NCI-H69 (cell line): Measurements from ENCODE around the gene TTC19.
"Not testable (repeated sequence)": the region's sequence is repeated elsewhere in the genome, so short reads cannot be mapped to it uniquely, and the experiment has no call there.

Experiments used
- DNase-seq: peaks from one replicate; lab custom pipeline; 2025; lab: John Stamatoyannopoulos, UW

The TTC19 gene

GRCh38 chr17:15972497-15972951 lies 27.1 kb upstream of the TTC19 start:
- DNase-seq: no peak

- DNase-seq: no peak
Measured at GRCh38 chr17:15973016-15973415, 26.6 kb upstream of the TTC19 start.

GRCh38 chr17:15973834-15974233 lies 25.8 kb upstream of the TTC19 start:
- DNase-seq: no peak

- no peak for DNase-seq
Measured at GRCh38 chr17:15977894-15978293, 21.7 kb upstream of the TTC19 start.

- DNase-seq: no peak
Measured at GRCh38 chr17:15978606-15979005, 21.0 kb upstream of the TTC19 start.

- DNase-seq: not testable (repeated sequence)
Measured at GRCh38 chr17:15979013-15979412, 20.6 kb upstream of the TTC19 start.

GRCh38 chr17:15981208-15981607 lies 18.4 kb upstream of the TTC19 start:
- DNase-seq: no peak

GRCh38 chr17:15981646-15982580 lies 17.7 kb upstream of the TTC19 start:
- no peak for DNase-seq

- DNase-seq: no peak
Measured at GRCh38 chr17:15996322-15996721, 3.3 kb upstream of the TTC19 start.

GRCh38 chr17:15998031-15998562 lies 1.5 kb upstream of the TTC19 start:
- DNase-seq: no peak

- peak; percentile 71 for DNase-seq
Measured at GRCh38 chr17:15999974-16000827, 577 bp downstream of the TTC19 start.

- no peak for DNase-seq
Measured at GRCh38 chr17:16001226-16001897, 1.7 kb downstream of the TTC19 start.

GRCh38 chr17:16002708-16003260 lies 3.2 kb downstream of the TTC19 start:
- DNase-seq: no peak

- DNase-seq: no peak
Measured at GRCh38 chr17:16003841-16004240, 4.2 kb downstream of the TTC19 start.

GRCh38 chr17:16005636-16006035 lies 6.0 kb downstream of the TTC19 start:
- DNase-seq: no peak

GRCh38 chr17:16007439-16007838 lies 7.8 kb downstream of the TTC19 start:
- no peak for DNase-seq

GRCh38 chr17:16013943-16014407 lies 14.4 kb downstream of the TTC19 start:
- DNase-seq: peak; percentile 21

GRCh38 chr17:16019347-16019746 lies 19.7 kb downstream of the TTC19 start:
- DNase-seq: no peak

GRCh38 chr17:16023881-16024280 lies 24.3 kb downstream of the TTC19 start:
- no peak for DNase-seq

- no peak for DNase-seq
Measured at GRCh38 chr17:16025202-16025601, 25.6 kb downstream of the TTC19 start.

- DNase-seq: no peak
Measured at GRCh38 chr17:16026895-16027294, 27.3 kb downstream of the TTC19 start.
